ENCODE data around the gene KLK14. TPM values are rescaled to one million over a fixed set of nuclear protein-coding genes. Genes with fewer than 3 reads are reported as not detected.

The KLK14 gene
- total RNA-seq, 2 experiments from 2014 or later = 0.22 TPM; not detected in 1

GRCh38 chr19:51128227-51128626, 45.5 kb upstream of the KLK14 start:
- Mint-ChIP-seq H3K27ac (peak overlapping the region; percentile 89), H3K4me1 (ENCODE audit: low read depth) (peaks cover 79% of the 10 kb centered on the region), H3K27me3 (no peaks in the 10 kb centered on the region), H3K9me3 (peaks cover 2% of the 10 kb centered on the region), H3K36me3 (ENCODE audit: low read depth) (peaks cover 3% of the 10 kb centered on the region), H3K4me3 (no peak overlapping the region)
- ChIA-PET POLR2A (interaction anchor here (0.8 kb wide), 1 partner anchor 30 kb away, joined by 3 read pairs; no protein-coding TSS in a partner anchor), CTCF (no interaction called here)
- ATAC-seq (ENCODE audit: poor library complexity) (no peak), DNase-seq (no peak)
- Histone ChIP-seq H3K27ac (ENCODE audit: low read depth in 1 of 2, low read length in 2 of 2) (no peak overlapping the region), H3K27me3 (ENCODE audit: control insufficient read depth in 1 of 2, insufficient read depth in 2 of 2, low read length in 2 of 2) (no peaks in the 10 kb centered on the region), H3K4me1 (ENCODE audit: insufficient read depth, low read length) (peaks cover 91% of the 10 kb centered on the region), H3K36me3 (ENCODE audit: insufficient read depth, low read length) (no peaks in the 10 kb centered on the region), H3K9me3 (ENCODE audit: control insufficient read depth in 1 of 2, insufficient read depth in 1 of 2, low read length in 2 of 2) (no peaks in the 10 kb centered on the region), H3K4me3 (ENCODE audit: low read length) (no peak overlapping the region)
- intact Hi-C loops (cut with DNase I, micrococcal nuclease) = no loop called here
- no peak for TF ChIP-seq CTCF (IDR thresholded peaks at IDR 0.05)

- DNase-seq = peak in 5 of 14 experiments; percentile 31 to 66 (median 51)
- peaks cover 4% of the 10 kb centered on the region for H3K36me3 Mint-ChIP-seq (ENCODE audit: low read depth)
- H3K4me3 Mint-ChIP-seq = peak overlapping the region; percentile 39
- peak overlapping the region; percentile 89 for H3K27ac Mint-ChIP-seq
- ChIA-PET POLR2A (interaction anchor here (0.8 kb wide), 1 partner anchor 31 kb away, joined by 3 read pairs; no protein-coding TSS in a partner anchor), CTCF (no interaction called here)
- Histone ChIP-seq H3K9me3 (ENCODE audit: control insufficient read depth in 1 of 2, insufficient read depth in 1 of 2, low read length in 2 of 2) (peaks cover 0 to 4% of the 10 kb centered on the region in 2 experiments), H3K36me3 (ENCODE audit: insufficient read depth, low read length) (no peaks in the 10 kb centered on the region), H3K4me3 (ENCODE audit: low read length) (no peak overlapping the region), H3K27ac (ENCODE audit: low read depth in 1 of 2, low read length in 2 of 2) (no peak overlapping the region), H3K27me3 (ENCODE audit: control insufficient read depth in 1 of 2, insufficient read depth in 2 of 2, low read length in 2 of 2) (no peaks in the 10 kb centered on the region), H3K4me1 (ENCODE audit: insufficient read depth, low read length) (peaks cover 96% of the 10 kb centered on the region)
- ATAC-seq (ENCODE audit: poor library complexity) = no peak
- peaks cover 82% of the 10 kb centered on the region for H3K4me1 Mint-ChIP-seq (ENCODE audit: low read depth)
- H3K27me3 Mint-ChIP-seq = no peaks in the 10 kb centered on the region
- peaks cover 2% of the 10 kb centered on the region for H3K9me3 Mint-ChIP-seq
- TF ChIP-seq CTCF (IDR thresholded peaks at IDR 0.05) = no peak
- intact Hi-C loops (cut with DNase I, micrococcal nuclease) = no loop called here
These were observed 45.1 kb upstream of the KLK14 start for GRCh38 chr19:51127755-51128154.

- Mint-ChIP-seq H3K4me3 (no peak overlapping the region), H3K36me3 (ENCODE audit: low read depth) (peaks cover 4% of the 10 kb centered on the region), H3K27me3 (no peaks in the 10 kb centered on the region), H3K9me3 (peaks cover 2% of the 10 kb centered on the region), H3K27ac (peak overlapping the region; percentile 89), H3K4me1 (ENCODE audit: low read depth) (peaks cover 82% of the 10 kb centered on the region)
- Histone ChIP-seq H3K9me3 (ENCODE audit: control insufficient read depth in 1 of 2, insufficient read depth in 1 of 2, low read length in 2 of 2) (peaks cover 0 to 8% of the 10 kb centered on the region in 2 experiments), H3K4me1 (ENCODE audit: insufficient read depth, low read length) (peaks cover 97% of the 10 kb centered on the region), H3K36me3 (ENCODE audit: insufficient read depth, low read length) (no peaks in the 10 kb centered on the region), H3K4me3 (ENCODE audit: low read length) (peak overlapping the region; percentile 15), H3K27ac (ENCODE audit: low read depth in 1 of 2, low read length in 2 of 2) (peak overlapping the region in 1 of 2 donors; percentile 16), H3K27me3 (ENCODE audit: control insufficient read depth in 1 of 2, insufficient read depth in 2 of 2, low read length in 2 of 2) (no peaks in the 10 kb centered on the region)
- ChIA-PET CTCF (no interaction called here), POLR2A (no interaction called here)
- no peak for ATAC-seq (ENCODE audit: poor library complexity)
- no peak for TF ChIP-seq CTCF (IDR thresholded peaks at IDR 0.05)
- intact Hi-C loops (cut with DNase I, micrococcal nuclease) = no loop called here
- no peak for DNase-seq
These were observed 44.3 kb upstream of the KLK14 start for GRCh38 chr19:51127032-51127431.

Data from CD4-positive, alpha-beta T cell (primary cell).